OCI-LY1 (cell line): ENCODE data around the gene POLD4.

Experiments
- H2AFZ ChIP-seq: fragments of 200-600 bp; sonication (generic), shearing (Covaris generic); 2 replicates; pipeline ENCODE4 v1.6.0; 2014; ENCODE audit warnings: antibody characterized with exemption, mild to moderate bottlenecking, low read length
- H3F3A ChIP-seq: fragments of 200-600 bp; sonication (generic), shearing (Covaris generic); 2 replicates; pipeline ENCODE4 v1.6.0; 2014; ENCODE audit warnings: mild to moderate bottlenecking, antibody characterized with exemption, low read length, moderate library complexity; ENCODE audit not compliant: insufficient read depth
- H3K27ac ChIP-seq: fragments of 200-600 bp; sonication (generic); 2 replicates; pipeline ENCODE4 v1.5.1; 2014; ENCODE audit warnings: low read length, mixed run types, mild to moderate bottlenecking, low read depth; ENCODE audit not compliant: poor library complexity, severe bottlenecking
- H3K27me3 ChIP-seq: fragments of 200-600 bp; sonication (generic); 2 replicates; pipeline ENCODE4 v1.6.0; 2014; ENCODE audit warnings: antibody characterized with exemption, mild to moderate bottlenecking, low read length, moderate library complexity; ENCODE audit not compliant: insufficient read depth
- H3K36me3 ChIP-seq: fragments of 200-600 bp; sonication (generic); 2 replicates; pipeline ENCODE4 v1.6.1; 2014; ENCODE audit warnings: mild to moderate bottlenecking, antibody characterized with exemption, low read length, moderate library complexity, mixed read lengths; ENCODE audit not compliant: insufficient read depth
- H3K4me1 ChIP-seq: fragments of 200-600 bp; sonication (generic); 2 replicates; pipeline ENCODE4 v1.5.1; 2014; ENCODE audit warnings: mild to moderate bottlenecking, low read length, moderate library complexity; ENCODE audit not compliant: insufficient read depth, severe bottlenecking
- H3K4me2 ChIP-seq: fragments of 200-600 bp; sonication (generic), shearing (Covaris generic); 2 replicates; pipeline ENCODE4 v1.6.1; 2014; ENCODE audit warnings: low read length
- H3K4me3 ChIP-seq: fragments of 200-600 bp; sonication (generic); 2 replicates; pipeline ENCODE4 v1.5.1; 2014; ENCODE audit warnings: low read length, low read depth, mild to moderate bottlenecking, mixed read lengths; ENCODE audit not compliant: poor library complexity, severe bottlenecking
- H3K79me2 ChIP-seq: fragments of 200-600 bp; shearing (Covaris generic); 2 replicates; pipeline ENCODE4 v1.6.1; 2016; ENCODE audit warnings: mixed run types, low read length, mixed read lengths; ENCODE audit not compliant: insufficient read depth
- H3K9ac ChIP-seq: fragments of 200-600 bp; sonication (generic), shearing (Covaris generic); 2 replicates; pipeline ENCODE4 v1.6.1; 2014; ENCODE audit warnings: mild to moderate bottlenecking, low read length, mixed read lengths
- H3K9me2 ChIP-seq: fragments of 200-600 bp; sonication (generic), shearing (Covaris generic); 2 replicates; pipeline ENCODE4 v1.6.1; 2014; ENCODE audit warnings: low read depth, mild to moderate bottlenecking, low read length, mixed read lengths
- H3K9me3 ChIP-seq: fragments of 200-600 bp; shearing (Covaris generic); 2 replicates; pipeline ENCODE4 v1.6.1; 2014; ENCODE audit warnings: low read length, mixed read lengths
- H4K20me1 ChIP-seq: fragments of 200-600 bp; sonication (generic), shearing (Covaris generic); 2 replicates; pipeline ENCODE4 v1.6.0; 2016; ENCODE audit warnings: mild to moderate bottlenecking, low read length; ENCODE audit not compliant: insufficient read depth
- EZH2 ChIP-seq: fragments of 200-600 bp; sonication (generic), shearing (Covaris generic); IDR thresholded peaks from 2 replicates; pipeline ENCODE4 v1.8.0; 2017; ENCODE audit warnings: borderline replicate concordance, mixed run types, mild to moderate bottlenecking, antibody characterized with exemption, low read length, moderate library complexity, mixed read lengths
- TF ChIP-seq, protein P1 (sequence below): fragments of 200-600 bp; sonication (generic), shearing (Covaris generic); IDR thresholded peaks from 2 replicates; pipeline ENCODE4 v1.5.1; 2017; ENCODE audit warnings: mild to moderate bottlenecking, antibody characterized with exemption, low read length, moderate library complexity, mixed read lengths

POLD4 gene

DNA sequence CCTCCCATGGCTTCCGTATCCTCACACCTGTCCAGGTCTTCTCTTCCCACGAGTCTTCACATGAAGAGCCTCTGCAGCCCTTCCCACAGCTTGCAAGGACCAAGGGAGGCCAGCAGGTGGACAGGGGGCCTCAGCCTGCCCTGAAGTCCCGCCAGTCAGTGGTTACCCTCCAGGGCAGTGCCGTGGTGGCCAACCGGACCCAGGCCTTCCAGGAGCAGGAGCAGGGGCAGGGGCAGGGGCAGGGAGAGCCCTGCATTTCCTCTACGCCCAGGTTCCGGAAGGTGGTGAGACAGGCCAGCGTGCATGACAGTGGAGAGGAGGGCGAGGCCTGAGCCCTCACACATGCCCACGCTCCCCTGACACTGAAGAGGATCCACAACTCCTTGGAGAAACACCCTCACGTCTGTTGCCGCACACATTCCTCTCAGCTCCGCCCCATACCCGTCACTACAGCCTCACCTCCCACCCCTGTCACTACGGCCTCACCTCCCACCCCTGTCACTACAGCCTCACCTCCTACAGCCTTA lies 41.7 kb downstream of the POLD4 start:
- H3K9me2 ChIP-seq = no peaks in the 10 kb centered on the region
- no peak overlapping the region for H3K27ac ChIP-seq
- no peak overlapping the region for H3K4me3 ChIP-seq
- no peak overlapping the region for H3K4me2 ChIP-seq
- no peaks in the 10 kb centered on the region for H3K36me3 ChIP-seq
- H2AFZ ChIP-seq = no peak overlapping the region
- no peak for TF ChIP-seq EZH2
- TF ChIP-seq, protein P1, sequence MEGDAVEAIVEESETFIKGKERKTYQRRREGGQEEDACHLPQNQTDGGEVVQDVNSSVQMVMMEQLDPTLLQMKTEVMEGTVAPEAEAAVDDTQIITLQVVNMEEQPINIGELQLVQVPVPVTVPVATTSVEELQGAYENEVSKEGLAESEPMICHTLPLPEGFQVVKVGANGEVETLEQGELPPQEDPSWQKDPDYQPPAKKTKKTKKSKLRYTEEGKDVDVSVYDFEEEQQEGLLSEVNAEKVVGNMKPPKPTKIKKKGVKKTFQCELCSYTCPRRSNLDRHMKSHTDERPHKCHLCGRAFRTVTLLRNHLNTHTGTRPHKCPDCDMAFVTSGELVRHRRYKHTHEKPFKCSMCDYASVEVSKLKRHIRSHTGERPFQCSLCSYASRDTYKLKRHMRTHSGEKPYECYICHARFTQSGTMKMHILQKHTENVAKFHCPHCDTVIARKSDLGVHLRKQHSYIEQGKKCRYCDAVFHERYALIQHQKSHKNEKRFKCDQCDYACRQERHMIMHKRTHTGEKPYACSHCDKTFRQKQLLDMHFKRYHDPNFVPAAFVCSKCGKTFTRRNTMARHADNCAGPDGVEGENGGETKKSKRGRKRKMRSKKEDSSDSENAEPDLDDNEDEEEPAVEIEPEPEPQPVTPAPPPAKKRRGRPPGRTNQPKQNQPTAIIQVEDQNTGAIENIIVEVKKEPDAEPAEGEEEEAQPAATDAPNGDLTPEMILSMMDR = no peak
- H4K20me1 ChIP-seq = no peaks in the 10 kb centered on the region
- H3K9ac ChIP-seq = no peak overlapping the region
- H3K9me3 ChIP-seq = no peaks in the 10 kb centered on the region
- no peaks in the 10 kb centered on the region for H3F3A ChIP-seq
- H3K79me2 ChIP-seq = no peaks in the 10 kb centered on the region
- H3K27me3 ChIP-seq = no peaks in the 10 kb centered on the region
- peaks cover 7% of the 10 kb centered on the region for H3K4me1 ChIP-seq

DNA sequence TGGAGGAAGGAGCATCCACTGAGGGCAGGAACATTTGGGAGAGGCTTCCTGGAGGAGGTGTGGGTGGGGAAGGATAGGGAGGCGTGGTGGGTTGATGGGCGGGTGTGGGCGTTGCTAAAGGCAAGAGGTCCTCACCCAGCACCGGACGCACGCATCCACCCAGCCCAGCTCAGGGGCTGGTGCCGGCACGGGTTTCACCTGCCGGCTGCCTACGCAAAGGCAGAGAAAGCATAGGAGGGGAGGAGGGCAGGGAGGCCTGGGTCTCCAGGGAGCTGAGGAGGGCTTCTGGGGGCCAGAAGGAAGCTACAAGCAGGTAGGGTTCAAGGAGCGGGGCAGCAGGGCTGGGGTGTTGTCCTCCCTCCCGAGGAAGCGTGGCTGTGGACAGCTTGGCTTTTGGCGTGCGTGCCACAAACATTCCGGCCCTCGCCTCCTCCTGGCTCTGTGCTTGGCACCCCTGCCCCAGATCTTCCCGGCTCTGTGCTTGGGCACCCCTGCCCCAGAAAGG lies 42.2 kb downstream of the POLD4 start:
- Histone ChIP-seq H3K4me3 (no peak overlapping the region), H3K9me2 (no peaks in the 10 kb centered on the region), H3K4me2 (no peak overlapping the region), H2AFZ (no peak overlapping the region), H3F3A (no peaks in the 10 kb centered on the region), H3K4me1 (peaks cover 7% of the 10 kb centered on the region), H4K20me1 (no peaks in the 10 kb centered on the region), H3K9ac (no peak overlapping the region), H3K9me3 (no peaks in the 10 kb centered on the region), H3K27me3 (no peaks in the 10 kb centered on the region), H3K27ac (no peak overlapping the region), H3K36me3 (no peaks in the 10 kb centered on the region), H3K79me2 (no peaks in the 10 kb centered on the region)
- TF ChIP-seq EZH2 = no peak
- TF ChIP-seq, protein P1 = no peak

DNA sequence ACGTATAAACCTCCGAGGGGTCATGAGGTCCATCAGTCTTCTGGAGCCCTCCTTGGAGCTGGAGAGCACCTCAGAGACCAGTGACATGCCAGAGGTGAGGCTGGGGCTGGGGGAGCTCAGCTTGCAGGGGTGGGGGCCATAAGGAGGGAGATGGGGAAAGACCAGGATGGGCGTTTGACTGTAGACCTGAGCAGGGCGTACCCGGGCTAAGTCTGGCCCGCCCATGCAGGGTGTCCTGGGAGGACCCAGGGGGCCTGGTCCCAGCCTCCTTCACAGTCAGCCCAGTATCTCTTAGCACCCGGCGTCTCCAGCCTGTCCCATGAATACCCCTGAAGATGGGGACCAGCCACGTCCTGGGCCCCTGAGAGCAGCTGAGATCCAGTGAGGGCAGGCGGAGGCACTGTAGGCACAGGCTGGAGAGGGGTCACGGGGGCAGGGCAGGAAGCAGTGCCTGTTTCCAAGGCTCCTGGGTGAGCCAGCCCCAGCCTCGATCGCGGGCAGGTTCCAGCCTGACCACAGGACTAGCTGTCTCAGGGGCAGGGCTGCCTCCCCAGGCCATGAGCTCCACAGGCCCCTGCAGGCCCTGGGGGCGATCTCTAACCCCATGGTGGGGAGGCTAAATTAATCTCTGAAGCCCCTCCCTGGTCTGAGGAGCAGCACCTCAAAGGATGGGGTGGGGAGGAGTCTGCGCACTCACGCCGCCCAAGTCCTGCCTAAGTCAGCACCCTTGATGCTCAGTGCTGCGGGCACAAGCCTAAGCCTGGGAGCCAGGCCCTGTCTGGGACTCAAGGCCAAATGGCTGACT lies 42.9 kb downstream of the POLD4 start:
- no peaks in the 10 kb centered on the region for H3K27me3 ChIP-seq
- H4K20me1 ChIP-seq = no peaks in the 10 kb centered on the region
- TF ChIP-seq EZH2 = no peak
- TF ChIP-seq, protein P1 = no peak
- no peak overlapping the region for H2AFZ ChIP-seq
- no peak overlapping the region for H3K27ac ChIP-seq
- no peak overlapping the region for H3K4me3 ChIP-seq
- no peaks in the 10 kb centered on the region for H3K9me3 ChIP-seq
- H3K4me1 ChIP-seq = peaks cover 7% of the 10 kb centered on the region
- H3F3A ChIP-seq = no peaks in the 10 kb centered on the region
- H3K9ac ChIP-seq = no peak overlapping the region
- H3K4me2 ChIP-seq = no peak overlapping the region
- H3K9me2 ChIP-seq = no peaks in the 10 kb centered on the region
- H3K36me3 ChIP-seq = no peaks in the 10 kb centered on the region
- no peaks in the 10 kb centered on the region for H3K79me2 ChIP-seq
